HL-60/S4 treated with phorbol 12-myristate 13-acetate at 8.2 ng/mL for 4 days and 3 days (cell line): ENCODE measurements around the gene ARHGAP42.

Experiments used
- in situ Hi-C: fragments of 300-500 bp; cut with MboI; formaldehyde crosslinking; loops from 2 replicates; pipeline ENCODE4 v1.15.0; 2022; ENCODE audit warnings: low sequenced_read_pairs

ARHGAP42 gene

GRCh38 chr11:100753571-100753970 lies 66.5 kb downstream of the ARHGAP42 start:
- in situ Hi-C loops = no loop called here

- in situ Hi-C loops = no loop called here
These were observed 69.5 kb downstream of the ARHGAP42 start for GRCh38 chr11:100756559-100756958.

GRCh38 chr11:100757646-100758045 lies 70.6 kb downstream of the ARHGAP42 start:
- in situ Hi-C loops = no loop called here

GRCh38 chr11:100759106-100759505 lies 72.0 kb downstream of the ARHGAP42 start:
- in situ Hi-C loops = no loop called here

- in situ Hi-C loops = no loop called here
These were observed 72.8 kb downstream of the ARHGAP42 start for GRCh38 chr11:100759856-100760255.

GRCh38 chr11:100760744-100761143 lies 73.7 kb downstream of the ARHGAP42 start:
- in situ Hi-C loops = no loop called here

GRCh38 chr11:100761841-100762240 lies 74.8 kb downstream of the ARHGAP42 start:
- in situ Hi-C loops = no loop called here

- in situ Hi-C loops = no loop called here
These were observed 79.7 kb downstream of the ARHGAP42 start for GRCh38 chr11:100766764-100767163.

- in situ Hi-C loops = no loop called here
These were observed 82.1 kb downstream of the ARHGAP42 start for GRCh38 chr11:100769165-100769564.

GRCh38 chr11:100769617-100770016 lies 82.5 kb downstream of the ARHGAP42 start:
- in situ Hi-C loops = no loop called here

GRCh38 chr11:100774132-100774531 lies 87.0 kb downstream of the ARHGAP42 start:
- in situ Hi-C loops = no loop called here

GRCh38 chr11:100774859-100775258 lies 87.8 kb downstream of the ARHGAP42 start:
- in situ Hi-C loops = no loop called here

- in situ Hi-C loops = no loop called here
These were observed 89.3 kb downstream of the ARHGAP42 start for GRCh38 chr11:100776212-100776896.

- in situ Hi-C loops = no loop called here
These were observed 90.0 kb downstream of the ARHGAP42 start for GRCh38 chr11:100777103-100777502.

- in situ Hi-C loops = no loop called here
These were observed 90.6 kb downstream of the ARHGAP42 start for GRCh38 chr11:100777736-100778135.

- in situ Hi-C loops = no loop called here
These were observed 91.2 kb downstream of the ARHGAP42 start for GRCh38 chr11:100778166-100778785.

GRCh38 chr11:100780470-100780869 lies 93.4 kb downstream of the ARHGAP42 start:
- in situ Hi-C loops = no loop called here

- in situ Hi-C loops = no loop called here
These were observed 98.3 kb downstream of the ARHGAP42 start for GRCh38 chr11:100785148-100785983.

GRCh38 chr11:100788561-100789295 lies 101.6 kb downstream of the ARHGAP42 start:
- in situ Hi-C loops = no loop called here

- in situ Hi-C loops = no loop called here
These were observed 102.4 kb downstream of the ARHGAP42 start for GRCh38 chr11:100789500-100789899.

GRCh38 chr11:100790073-100790472 lies 103.0 kb downstream of the ARHGAP42 start:
- in situ Hi-C loops = no loop called here
